B cell (primary cell): ENCODE data around the gene TPO. TPM values are rescaled to one million over a fixed set of nuclear protein-coding genes. Genes with fewer than 3 reads are reported as not detected.

Experiments used
- ATAC-seq: fragments of 200-7000 bp; cut with Tn5 transposase; one replicate; pipeline ENCODE4 v1.10.0; 2021; ENCODE audit warnings: low read depth, mild to moderate bottlenecking, moderate number of reproducible peaks, moderate library complexity
- CTCF ChIA-PET: fragments of 350-600 bp; sonication (Branson Sonifier 250); formaldehyde crosslinking; loops from one replicate; lab custom pipeline; 2021; ENCODE audit warnings: antibody characterized with exemption, inconsistent platforms; lab: Charles Lee
- POLR2A ChIA-PET: fragments of 350-600 bp; sonication (Branson Sonifier 250); formaldehyde crosslinking; loops from one replicate; lab custom pipeline; 2021; ENCODE audit warnings: antibody characterized with exemption; lab: Charles Lee
- DNase-seq: peaks from one replicate; pipeline ENCODE4 v3.0.0; 2013
- H2AFZ ChIP-seq: 2 replicates; pipeline ENCODE4 v1.6.1; 2012; ENCODE audit warnings: mild to moderate bottlenecking, low read depth, low read length; ENCODE audit not compliant: insufficient read depth, poor library complexity, severe bottlenecking
- H3K27ac ChIP-seq, 2 donors: 1 replicate in 1 of 2; 2 replicates in 1 of 2; pipeline ENCODE4 v1.5.1; 2012 to 2013; ENCODE audit warnings: low read length in 2 of 2, mild to moderate bottlenecking in 2 of 2, moderate library complexity in 1 of 2
- H3K27me3 ChIP-seq, 4 experiments: fragments of 200-600 bp in 1 of 4; sonication (generic) in 1 of 4; replicated peaks in 1 of 4; 1 replicate in 2 of 4; 2 replicates in 2 of 4; pipeline versions ENCODE4 v1.6.1 to v1.7.0; 2013 to 2016; ENCODE audit warnings: low read length in 3 of 4, mild to moderate bottlenecking in 2 of 4, mixed read lengths in 1 of 4, moderate library complexity in 1 of 4; ENCODE audit not compliant: insufficient read depth in 4 of 4, control insufficient read depth in 3 of 4; ENCODE audit errors: control extremely low read depth in 1 of 4
- H3K36me3 ChIP-seq, 2 experiments: replicated peaks in 1 of 2; 1 replicate in 1 of 2; 2 replicates in 1 of 2; pipeline versions ENCODE4 v1.6.1 to v1.7.1; 2013; ENCODE audit warnings: low read length in 1 of 2; ENCODE audit not compliant: insufficient read depth in 2 of 2, control insufficient read depth in 1 of 2; ENCODE audit errors: control extremely low read depth in 1 of 2, extremely low read depth in 1 of 2
- H3K4me1 ChIP-seq, 2 donors: fragments of 200-600 bp in 1 of 2; sonication (generic) in 1 of 2; 1 replicate in 1 of 2; 2 replicates in 1 of 2; pipeline versions ENCODE4 v1.5.1 to v1.6.1; 2013 to 2017; ENCODE audit warnings: low read length in 2 of 2; ENCODE audit not compliant: control insufficient read depth in 2 of 2, insufficient read depth in 2 of 2
- H3K4me2 ChIP-seq: replicated peaks from 2 replicates; pipeline ENCODE3; 2012; ENCODE audit warnings: mild to moderate bottlenecking, low read depth, low read length; ENCODE audit not compliant: poor library complexity, severe bottlenecking
- H3K4me3 ChIP-seq, 5 experiments: fragments of 200-600 bp in 1 of 5; sonication (generic) in 1 of 5; 1 replicate in 3 of 5; 2 replicates in 2 of 5; pipeline versions ENCODE4 v1.5.1 to v1.7.0; 2011 to 2016; ENCODE audit warnings: low read length in 4 of 5, mild to moderate bottlenecking in 4 of 5, low read depth in 2 of 5, control low read depth in 1 of 5, moderate library complexity in 1 of 5; ENCODE audit not compliant: insufficient read depth in 1 of 5; ENCODE audit errors: control extremely low read depth in 1 of 5, extremely low read depth in 1 of 5
- H3K79me2 ChIP-seq: fragments of 200-600 bp; sonication (generic); one replicate; pipeline ENCODE4 v1.6.0; 2016; ENCODE audit warnings: low read length; ENCODE audit not compliant: control insufficient read depth, insufficient read depth
- H3K9ac ChIP-seq: fragments of 200-600 bp; sonication (generic); 2 replicates; pipeline ENCODE4 v1.6.1; 2017; ENCODE audit warnings: mild to moderate bottlenecking, low read length, moderate library complexity
- H3K9me3 ChIP-seq, 3 donors: one replicate each; pipeline versions ENCODE4 v1.6.1 to v1.7.1; 2013; ENCODE audit warnings: low read length in 2 of 3; ENCODE audit not compliant: control insufficient read depth in 2 of 3, insufficient read depth in 1 of 3; ENCODE audit errors: control extremely low read depth in 1 of 3
- H4K20me1 ChIP-seq: 2 replicates; pipeline ENCODE4 v1.6.0; 2012; ENCODE audit warnings: mild to moderate bottlenecking, low read length; ENCODE audit not compliant: insufficient read depth, control insufficient read depth, poor library complexity, severe bottlenecking
- H3K27ac Mint-ChIP-seq: one replicate; pipeline ENCODE4 v1.8.0; 2021; ENCODE audit warnings: mixed read lengths
- H3K27me3 Mint-ChIP-seq: one replicate; pipeline ENCODE4 v1.8.0; 2021; ENCODE audit warnings: mixed read lengths
- H3K4me1 Mint-ChIP-seq: one replicate; pipeline ENCODE4 v1.8.0; 2021; ENCODE audit warnings: mixed read lengths
- H3K4me3 Mint-ChIP-seq: one replicate; pipeline ENCODE4 v1.8.0; 2021; ENCODE audit warnings: mixed read lengths
- H3K9me3 Mint-ChIP-seq: one replicate; pipeline ENCODE4 v1.8.0; 2022; ENCODE audit warnings: mixed read lengths; ENCODE audit not compliant: insufficient read depth
- EZH2 ChIP-seq: IDR thresholded peaks from 2 replicates; pipeline ENCODE4 v1.6.1; 2012; ENCODE audit warnings: borderline replicate concordance, low read depth, mild to moderate bottlenecking, moderate library complexity, low read length; ENCODE audit not compliant: insufficient read depth, poor library complexity, severe bottlenecking
- WGBS: methylation state at CpG from one replicate; pipeline ENCODE4 v1.1.5; 2013; ENCODE audit warnings: missing lambda C conversion rate; ENCODE audit not compliant: insufficient coverage; 5-methylcytosine and 5-hydroxymethylcytosine counted together
- intact Hi-C: fragments of 100-400 bp; cut with micrococcal nuclease; formaldehyde crosslinking; loops from one replicate; pipeline ENCODE4 v1.10.0; 2022
- polyA plus RNA-seq: library from polyadenylated mRNA; depleted of rRNA; stranded (reverse); fragments of >200 nt; gene quantifications from 2 replicates; pipeline ENCODE4 v1.2.3, GENCODE V29; 2012
- total RNA-seq, 2 donors: library from RNA; stranded (reverse); fragments of 120-200 nt in 1 of 2; gene quantifications; 1 replicate in 1 of 2; 2 replicates in 1 of 2; pipeline versions ENCODE4 v1.2.3 to v1.2.4, GENCODE V29; 2013 to 2022
- TF ChIP-seq, protein P1 (sequence below): fragments of 200-600 bp; IDR thresholded peaks from one replicate; pipeline ENCODE4 v1.8.0; 2022; ENCODE audit warnings: antibody characterized with exemption, mild to moderate bottlenecking

Gene TPO
- total and polyA plus RNA-seq, 2 donors (not counting 1 experiment from before 2014, with no cell fraction given), result not detected

DNA sequence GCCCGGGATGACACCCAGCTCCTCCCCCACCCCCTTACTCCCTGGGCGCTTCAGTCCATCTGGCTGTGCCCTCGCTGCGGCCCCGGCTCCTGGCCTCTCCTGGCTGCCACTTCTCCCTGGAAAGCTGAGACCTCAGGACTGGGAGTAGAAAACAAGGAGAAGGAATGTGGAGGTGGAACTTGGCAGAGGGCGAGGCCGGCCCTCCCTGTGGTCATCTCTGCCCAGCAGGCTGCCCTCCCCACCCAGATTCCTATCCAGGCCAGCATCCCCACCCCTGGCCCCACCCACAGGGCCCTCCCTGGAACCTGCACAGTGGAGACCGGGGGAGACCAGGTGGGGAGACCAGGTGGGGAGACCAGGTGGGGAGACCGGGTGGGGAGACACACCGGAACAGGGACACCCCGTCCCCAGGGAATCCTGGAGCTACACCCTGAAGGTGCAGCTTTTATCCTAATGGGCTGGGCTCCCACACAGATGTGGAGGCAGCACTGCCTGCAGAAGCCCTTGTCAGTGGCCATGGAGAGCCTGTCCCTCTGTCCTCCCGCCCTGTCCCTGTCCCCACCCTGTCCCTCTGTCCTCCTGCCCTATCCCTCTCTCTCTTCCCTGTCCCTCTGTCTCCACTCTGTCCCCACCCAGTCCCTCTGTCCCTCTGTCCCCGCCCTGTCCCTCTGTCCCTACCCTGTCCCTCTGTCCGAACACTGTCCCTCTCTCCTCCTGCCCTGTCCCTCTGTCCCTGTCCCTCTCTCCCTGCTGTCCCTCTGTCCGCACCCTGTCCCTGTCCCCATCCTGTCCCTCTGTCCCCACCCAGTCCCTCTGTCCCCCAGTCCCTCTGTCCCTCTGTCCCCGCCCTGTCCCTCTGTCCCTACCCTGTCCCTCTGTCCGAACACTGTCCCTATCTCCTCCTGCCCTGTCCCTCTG is 173.9 kb downstream of the TPO start:
- H3K27me3 Mint-ChIP-seq, result peaks cover 20% of the 10 kb centered on the region
- H3K4me1 ChIP-seq, result no peaks in the 10 kb centered on the region
- no peak overlapping the region for H3K9ac ChIP-seq
- no peak overlapping the region for H3K4me3 ChIP-seq
- WGBS, result 91% methylated on average over 11 of the region's 17 CpGs
- no peak for ATAC-seq
- H3K9me3 ChIP-seq, result peaks cover 0 to 19% (median 0%) of the 10 kb centered on the region in 3 donors
- peaks cover 0 to 41% (median 4%) of the 10 kb centered on the region in 4 experiments for H3K27me3 ChIP-seq
- no peaks in the 10 kb centered on the region for H4K20me1 ChIP-seq
- H3K27ac Mint-ChIP-seq, result no peak overlapping the region
- CTCF ChIA-PET, result no interaction called here
- no peak overlapping the region for H3K4me3 Mint-ChIP-seq
- intact Hi-C loops, result no loop called here
- no peak overlapping the region for H3K27ac ChIP-seq
- DNase-seq, result no peak
- H3K4me2 ChIP-seq, result no peak overlapping the region
- H2AFZ ChIP-seq, result no peak overlapping the region
- no peaks in the 10 kb centered on the region for H3K36me3 ChIP-seq
- no peaks in the 10 kb centered on the region for H3K4me1 Mint-ChIP-seq
- peaks cover 3% of the 10 kb centered on the region for H3K9me3 Mint-ChIP-seq
- H3K79me2 ChIP-seq, result no peaks in the 10 kb centered on the region
- no peak for TF ChIP-seq EZH2
- TF ChIP-seq, protein P1, sequence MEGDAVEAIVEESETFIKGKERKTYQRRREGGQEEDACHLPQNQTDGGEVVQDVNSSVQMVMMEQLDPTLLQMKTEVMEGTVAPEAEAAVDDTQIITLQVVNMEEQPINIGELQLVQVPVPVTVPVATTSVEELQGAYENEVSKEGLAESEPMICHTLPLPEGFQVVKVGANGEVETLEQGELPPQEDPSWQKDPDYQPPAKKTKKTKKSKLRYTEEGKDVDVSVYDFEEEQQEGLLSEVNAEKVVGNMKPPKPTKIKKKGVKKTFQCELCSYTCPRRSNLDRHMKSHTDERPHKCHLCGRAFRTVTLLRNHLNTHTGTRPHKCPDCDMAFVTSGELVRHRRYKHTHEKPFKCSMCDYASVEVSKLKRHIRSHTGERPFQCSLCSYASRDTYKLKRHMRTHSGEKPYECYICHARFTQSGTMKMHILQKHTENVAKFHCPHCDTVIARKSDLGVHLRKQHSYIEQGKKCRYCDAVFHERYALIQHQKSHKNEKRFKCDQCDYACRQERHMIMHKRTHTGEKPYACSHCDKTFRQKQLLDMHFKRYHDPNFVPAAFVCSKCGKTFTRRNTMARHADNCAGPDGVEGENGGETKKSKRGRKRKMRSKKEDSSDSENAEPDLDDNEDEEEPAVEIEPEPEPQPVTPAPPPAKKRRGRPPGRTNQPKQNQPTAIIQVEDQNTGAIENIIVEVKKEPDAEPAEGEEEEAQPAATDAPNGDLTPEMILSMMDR, result no peak
- POLR2A ChIA-PET, result no interaction called here
